Lower leg skin (tissue), 4 donors: Measurements from ENCODE around the gene UNC5C. TPM values are rescaled to one million over a fixed set of nuclear protein-coding genes. Genes with fewer than 3 reads are reported as not detected.

ENCODE experiments used
- DNase-seq, 2 donors: peaks; one replicate each; pipeline ENCODE4 v3.0.0-alpha.2; 2019; ENCODE audit warnings: low spot score in 2 of 2
- H3K4me3 ChIP-seq: fragments of 200-600 bp; sonication (generic); 2 replicates; pipeline ENCODE4 v1.5.1; 2017; ENCODE audit warnings: mild to moderate bottlenecking, low read depth; ENCODE audit not compliant: poor library complexity, severe bottlenecking
- POLR2A ChIP-seq, 2 donors: fragments of 450-650 bp; IDR thresholded peaks; one replicate each; pipeline ENCODE4 v1.6.1; 2016 to 2017; ENCODE audit warnings: antibody characterized with exemption in 2 of 2, mild to moderate bottlenecking in 1 of 2, moderate library complexity in 1 of 2
- WGBS, 2 donors: methylation state at CpG; one replicate each; pipeline ENCODE4 v1.1.5; 2018; 5-methylcytosine and 5-hydroxymethylcytosine counted together
- intact Hi-C: fragments of 100-400 bp; cut with DNase I; formaldehyde crosslinking; loops from one replicate; pipeline ENCODE4 v1.15.0; 2023; ENCODE audit warnings: low total_unique reads
- total RNA-seq, 4 donors: library from RNA; depleted of rRNA; stranded (reverse); fragments of >200 nt; gene quantifications; one replicate each; pipeline ENCODE4 v1.1.0, GENCODE V29; 2016
- TF ChIP-seq, protein P1 (sequence below), 3 donors: fragments of 450-650 bp; IDR thresholded peaks; one replicate each; pipeline ENCODE4 v1.5.1; 2016; ENCODE audit warnings: antibody characterized with exemption in 3 of 3, mild to moderate bottlenecking in 3 of 3, moderate library complexity in 2 of 3

Gene UNC5C
- total RNA-seq, 4 donors from 2014 or later, result 0.34 to 1.8 (median 1.2) TPM

DNA sequence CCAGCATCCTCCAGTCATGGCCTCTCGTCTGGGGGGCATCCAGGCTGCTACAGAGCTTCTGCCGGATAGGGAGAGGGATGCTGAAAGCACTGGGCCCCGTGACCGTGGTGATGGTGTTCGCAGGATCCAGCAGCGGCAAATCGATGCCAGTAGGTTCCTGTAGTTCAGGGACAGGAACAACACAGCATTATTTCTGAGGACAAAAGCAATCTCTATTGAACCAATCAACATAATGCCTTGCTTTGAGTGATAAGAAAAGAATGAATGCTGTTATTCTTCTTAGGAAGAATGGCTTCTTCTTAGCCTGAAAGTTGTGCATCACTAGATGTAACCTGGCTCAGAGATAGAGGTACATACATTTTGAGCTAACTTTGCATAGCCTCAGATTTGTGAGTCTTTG is 378.6 kb downstream of the UNC5C start:
- 86 to 88% methylated on average over 7 of the region's 7 CpGs for WGBS, 2 donors
- H3K4me3 ChIP-seq, result no peak overlapping the region
- intact Hi-C loops, result no loop called here
- no peak for DNase-seq
- TF ChIP-seq, protein P1, sequence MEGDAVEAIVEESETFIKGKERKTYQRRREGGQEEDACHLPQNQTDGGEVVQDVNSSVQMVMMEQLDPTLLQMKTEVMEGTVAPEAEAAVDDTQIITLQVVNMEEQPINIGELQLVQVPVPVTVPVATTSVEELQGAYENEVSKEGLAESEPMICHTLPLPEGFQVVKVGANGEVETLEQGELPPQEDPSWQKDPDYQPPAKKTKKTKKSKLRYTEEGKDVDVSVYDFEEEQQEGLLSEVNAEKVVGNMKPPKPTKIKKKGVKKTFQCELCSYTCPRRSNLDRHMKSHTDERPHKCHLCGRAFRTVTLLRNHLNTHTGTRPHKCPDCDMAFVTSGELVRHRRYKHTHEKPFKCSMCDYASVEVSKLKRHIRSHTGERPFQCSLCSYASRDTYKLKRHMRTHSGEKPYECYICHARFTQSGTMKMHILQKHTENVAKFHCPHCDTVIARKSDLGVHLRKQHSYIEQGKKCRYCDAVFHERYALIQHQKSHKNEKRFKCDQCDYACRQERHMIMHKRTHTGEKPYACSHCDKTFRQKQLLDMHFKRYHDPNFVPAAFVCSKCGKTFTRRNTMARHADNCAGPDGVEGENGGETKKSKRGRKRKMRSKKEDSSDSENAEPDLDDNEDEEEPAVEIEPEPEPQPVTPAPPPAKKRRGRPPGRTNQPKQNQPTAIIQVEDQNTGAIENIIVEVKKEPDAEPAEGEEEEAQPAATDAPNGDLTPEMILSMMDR (IDR thresholded peaks at IDR 0.05), result no peak
- no peak for TF ChIP-seq POLR2A (IDR thresholded peaks at IDR 0.05)

DNA sequence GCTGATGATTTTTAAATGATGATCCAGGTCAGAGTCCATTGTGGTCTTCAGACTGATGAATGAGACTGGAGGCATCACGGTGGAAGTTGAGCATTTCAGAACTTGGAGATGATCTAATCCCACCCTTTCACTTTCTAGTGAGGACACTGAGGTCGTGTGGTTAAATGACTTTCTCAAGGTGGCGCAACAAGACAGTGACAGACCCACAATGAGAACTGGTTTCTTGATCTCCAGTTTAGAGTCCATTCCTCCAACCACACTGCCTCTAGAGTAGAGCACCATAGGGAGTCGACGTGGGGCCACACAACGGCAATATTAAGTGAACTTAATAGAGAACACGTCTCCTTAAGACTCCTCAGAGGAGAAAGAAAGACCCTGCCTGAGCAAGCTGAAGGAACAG is 381.0 kb downstream of the UNC5C start:
- H3K4me3 ChIP-seq, result no peak overlapping the region
- DNase-seq, result no peak
- TF ChIP-seq, protein P1 (IDR thresholded peaks at IDR 0.05), result no peak
- TF ChIP-seq POLR2A (IDR thresholded peaks at IDR 0.05), result no peak
- intact Hi-C loops, result no loop called here
- 83 to 84% methylated on average over 7 of the region's 7 CpGs for WGBS, 2 donors

DNA sequence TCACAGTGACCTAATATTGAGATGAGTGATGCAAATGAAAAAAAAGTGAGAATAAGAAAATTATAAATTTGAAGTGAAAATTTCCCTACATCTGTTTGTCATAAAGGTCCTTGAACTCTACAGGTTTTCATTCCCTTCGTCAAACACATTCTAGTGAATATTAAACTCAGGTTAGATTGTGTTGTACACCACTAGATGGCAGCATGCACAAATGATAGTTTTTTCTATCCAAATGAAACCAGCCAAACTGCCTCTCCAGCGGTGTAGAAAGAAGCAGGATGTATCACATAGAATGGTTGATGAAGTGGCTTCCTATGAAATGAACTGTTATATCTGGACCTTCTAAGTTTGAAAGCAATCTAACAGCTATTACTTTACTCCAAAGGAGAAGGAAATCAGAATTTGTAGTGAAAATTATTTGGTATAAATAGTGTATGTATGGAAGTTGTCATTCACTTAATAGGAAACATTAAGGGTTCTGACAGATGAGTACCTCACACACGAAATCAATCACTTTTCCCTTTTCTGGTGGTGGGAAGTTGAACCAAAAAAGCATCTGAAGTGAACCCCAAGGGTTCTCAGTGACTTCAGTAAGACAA is 382.7 kb downstream of the UNC5C start:
- 8 to 12% methylated on average over 3 of the region's 3 CpGs for WGBS, 2 donors
- no peak for DNase-seq
- intact Hi-C loops, result no loop called here
- H3K4me3 ChIP-seq, result no peak overlapping the region
- TF ChIP-seq POLR2A (IDR thresholded peaks at IDR 0.05), result no peak
- TF ChIP-seq, protein P1 (IDR thresholded peaks at IDR 0.05), result no peak

DNA sequence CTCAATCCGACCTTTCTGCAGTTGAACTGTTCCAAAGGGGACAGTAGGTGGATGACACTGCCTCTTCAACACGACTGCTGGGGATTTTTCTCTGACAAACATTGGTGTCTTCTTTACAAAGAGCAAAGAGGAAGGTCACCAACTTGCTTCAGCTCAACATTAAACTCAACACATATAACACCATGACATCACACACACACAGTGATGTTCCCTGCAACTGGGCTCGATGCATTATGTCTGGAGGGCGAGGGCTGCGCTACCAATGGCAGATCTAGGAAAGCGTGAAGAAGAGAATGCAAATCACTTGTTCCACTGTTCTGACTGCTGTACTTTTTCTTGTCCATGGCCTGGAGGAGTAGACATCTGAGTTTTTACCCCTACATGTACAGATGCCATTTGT is 385.9 kb downstream of the UNC5C start:
- no peak overlapping the region for H3K4me3 ChIP-seq
- no peak for DNase-seq
- 80 to 87% methylated on average over 6 of the region's 6 CpGs for WGBS, 2 donors
- intact Hi-C loops, result no loop called here
- TF ChIP-seq, protein P1 (IDR thresholded peaks at IDR 0.05), result no peak
- no peak for TF ChIP-seq POLR2A (IDR thresholded peaks at IDR 0.05)

DNA sequence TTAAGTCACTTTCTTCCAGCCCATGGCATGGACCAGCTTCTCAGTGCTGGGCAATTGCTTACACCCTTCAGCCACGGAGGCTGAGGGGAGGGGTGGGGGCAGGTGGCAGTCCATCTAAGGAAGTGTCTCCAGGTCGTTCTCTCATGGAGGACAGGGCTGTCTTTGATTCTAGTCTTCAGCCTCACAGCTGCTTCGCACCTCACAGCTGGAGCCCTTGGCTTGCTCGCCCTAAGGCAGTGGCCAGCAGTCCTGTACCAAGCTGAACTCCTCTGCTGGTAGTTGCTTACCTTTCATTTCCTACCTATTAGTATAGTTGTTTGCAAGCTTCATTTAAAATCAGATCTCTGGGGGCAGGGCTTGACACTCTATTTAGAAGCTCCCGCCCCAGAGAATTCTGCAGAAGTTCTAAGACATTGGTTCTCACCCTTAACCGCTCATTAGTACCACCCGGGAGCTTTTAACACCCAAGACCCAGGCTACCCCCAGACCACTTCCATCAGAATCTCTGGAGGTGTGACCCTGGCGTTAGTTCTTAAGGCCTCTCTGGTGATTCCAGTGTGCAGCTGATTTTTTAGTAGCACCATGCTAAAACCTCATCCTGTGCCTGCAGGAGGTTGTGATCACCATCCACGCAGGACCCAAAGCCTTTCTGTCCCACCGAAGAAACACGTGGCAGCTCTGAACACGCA is 386.8 kb downstream of the UNC5C start:
- intact Hi-C loops, result no loop called here
- no peak overlapping the region for H3K4me3 ChIP-seq
- no peak for DNase-seq
- TF ChIP-seq, protein P1 (IDR thresholded peaks at IDR 0.05), result no peak
- no peak for TF ChIP-seq POLR2A (IDR thresholded peaks at IDR 0.05)
- 79 to 83% methylated on average over 12 of the region's 12 CpGs for WGBS, 2 donors
